Measurements from ENCODE around the gene IFNE.

DNA sequence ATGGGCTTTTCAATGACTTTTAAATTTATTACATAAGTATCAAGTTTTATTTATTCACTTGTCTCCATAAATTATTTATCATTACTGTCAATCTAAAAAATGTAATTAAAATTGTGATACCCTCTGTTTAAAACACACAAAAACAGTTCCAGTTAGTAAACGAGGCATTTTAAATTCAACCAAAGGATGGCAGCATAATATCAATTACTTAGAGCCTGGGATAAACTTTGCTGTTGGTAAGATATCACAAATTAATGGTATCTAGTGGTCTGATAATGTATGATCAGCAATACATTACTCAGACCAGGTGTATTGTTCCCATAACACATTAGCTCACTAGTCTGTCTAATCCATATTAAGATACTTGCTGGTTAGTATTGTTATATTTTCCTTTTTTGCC is 9.6 kb upstream of the IFNE start:
- TF ChIP-seq EZH2phosphoT487 (IDR thresholded peaks at IDR 0.05; ENCODE audit: borderline replicate concordance, low read depth, low read length): no peak
- TF ChIP-seq, protein P1, sequence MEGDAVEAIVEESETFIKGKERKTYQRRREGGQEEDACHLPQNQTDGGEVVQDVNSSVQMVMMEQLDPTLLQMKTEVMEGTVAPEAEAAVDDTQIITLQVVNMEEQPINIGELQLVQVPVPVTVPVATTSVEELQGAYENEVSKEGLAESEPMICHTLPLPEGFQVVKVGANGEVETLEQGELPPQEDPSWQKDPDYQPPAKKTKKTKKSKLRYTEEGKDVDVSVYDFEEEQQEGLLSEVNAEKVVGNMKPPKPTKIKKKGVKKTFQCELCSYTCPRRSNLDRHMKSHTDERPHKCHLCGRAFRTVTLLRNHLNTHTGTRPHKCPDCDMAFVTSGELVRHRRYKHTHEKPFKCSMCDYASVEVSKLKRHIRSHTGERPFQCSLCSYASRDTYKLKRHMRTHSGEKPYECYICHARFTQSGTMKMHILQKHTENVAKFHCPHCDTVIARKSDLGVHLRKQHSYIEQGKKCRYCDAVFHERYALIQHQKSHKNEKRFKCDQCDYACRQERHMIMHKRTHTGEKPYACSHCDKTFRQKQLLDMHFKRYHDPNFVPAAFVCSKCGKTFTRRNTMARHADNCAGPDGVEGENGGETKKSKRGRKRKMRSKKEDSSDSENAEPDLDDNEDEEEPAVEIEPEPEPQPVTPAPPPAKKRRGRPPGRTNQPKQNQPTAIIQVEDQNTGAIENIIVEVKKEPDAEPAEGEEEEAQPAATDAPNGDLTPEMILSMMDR (conservative IDR thresholded peaks at IDR 0.05; ENCODE audit: low read length): no peak
